Activated T-helper 1 cell treated with Interleukin-2 at 50 U/mL for 16 hours (primary cell): Measurements from ENCODE around the gene ZNF467.
A peak's percentile ranks its signal among the peaks of the same experiment; 100 is the strongest.

Experiments used
- DNase-seq: peaks from one replicate; pipeline ENCODE4 v3.0.0-alpha.2; 2020; ENCODE audit warnings: low read depth

ZNF467 gene

DNA sequence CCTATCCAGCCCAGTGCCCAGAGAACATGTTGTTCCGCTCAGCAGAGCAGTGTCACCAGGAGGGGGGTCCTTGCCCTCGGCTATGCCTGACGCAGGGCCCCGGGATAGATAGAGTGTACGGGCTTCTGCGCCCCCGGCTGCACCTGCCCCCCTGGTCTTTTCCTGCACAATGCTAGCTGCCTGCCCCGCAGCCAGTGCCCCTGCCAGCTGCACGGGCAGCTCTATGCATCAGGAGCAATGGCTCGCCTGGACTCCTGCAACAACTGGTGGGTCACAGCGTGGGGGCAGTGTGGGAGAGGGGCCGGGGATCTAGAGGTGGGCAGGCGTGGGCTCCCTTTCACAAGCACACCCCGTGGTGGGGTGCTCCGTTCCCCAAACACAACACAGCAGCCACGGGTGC lies 33.3 kb upstream of the ZNF467 start:
- no peak for DNase-seq

DNA sequence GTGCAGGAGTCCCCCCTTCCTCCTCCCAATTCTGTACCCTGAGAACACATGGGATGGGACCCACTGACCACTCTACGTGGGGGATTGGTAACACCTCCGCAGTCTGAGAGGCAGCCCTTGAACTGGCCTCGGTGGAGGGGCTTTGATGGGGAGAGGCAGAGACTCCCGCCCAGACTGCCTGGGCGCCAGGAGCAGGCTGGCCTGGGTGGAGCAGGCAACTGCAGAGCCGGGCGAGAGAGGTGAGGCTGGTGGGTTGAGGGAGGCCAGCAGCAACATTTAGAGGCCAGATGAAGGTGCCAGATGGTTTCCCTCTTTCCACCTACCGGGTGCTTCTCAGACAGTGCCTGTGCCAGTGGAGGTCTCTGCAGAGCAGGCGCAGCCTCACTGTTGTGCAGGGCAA lies 30.7 kb upstream of the ZNF467 start:
- no peak for DNase-seq

DNA sequence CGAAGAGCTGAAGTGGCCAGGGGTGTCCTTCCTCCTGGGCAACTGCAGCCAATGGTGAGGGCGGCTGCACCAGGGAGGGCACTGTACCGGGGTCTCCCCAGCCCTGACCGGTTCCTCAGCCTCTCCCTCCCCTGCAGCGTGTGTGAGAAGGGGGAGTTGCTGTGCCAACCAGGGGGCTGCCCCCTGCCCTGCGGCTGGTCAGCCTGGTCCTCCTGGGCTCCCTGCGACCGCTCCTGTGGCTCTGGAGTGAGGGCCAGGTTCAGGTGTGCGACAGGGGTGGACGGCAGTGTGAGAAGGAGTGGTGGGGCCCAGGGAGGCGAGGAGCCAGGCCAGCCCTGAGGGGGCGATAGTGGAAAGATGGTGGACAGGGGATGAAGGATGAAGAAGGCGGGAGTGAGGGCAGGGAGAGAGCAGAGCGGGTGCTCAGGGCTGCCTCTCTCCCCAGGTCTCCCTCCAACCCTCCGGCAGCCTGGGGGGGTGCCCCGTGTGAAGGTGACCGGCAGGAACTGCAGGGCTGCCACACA lies 30.2 kb upstream of the ZNF467 start:
- DNase-seq = no peak

DNA sequence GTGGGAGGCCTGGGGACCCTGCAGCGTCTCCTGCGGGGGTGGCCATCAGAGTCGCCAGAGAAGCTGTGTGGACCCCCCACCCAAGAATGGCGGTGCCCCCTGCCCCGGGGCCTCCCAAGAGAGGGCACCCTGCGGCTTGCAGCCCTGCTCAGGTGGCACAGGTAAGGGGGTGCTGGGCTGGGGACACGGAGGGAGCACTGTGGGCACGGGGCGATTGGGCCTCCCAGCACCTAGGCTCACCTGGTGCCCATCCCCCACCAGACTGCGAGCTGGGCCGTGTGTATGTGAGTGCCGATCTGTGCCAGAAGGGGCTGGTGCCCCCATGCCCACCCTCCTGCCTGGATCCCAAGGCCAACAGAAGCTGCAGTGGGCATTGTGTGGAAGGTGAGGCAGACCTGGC lies 29.6 kb upstream of the ZNF467 start:
- DNase-seq = no peak

DNA sequence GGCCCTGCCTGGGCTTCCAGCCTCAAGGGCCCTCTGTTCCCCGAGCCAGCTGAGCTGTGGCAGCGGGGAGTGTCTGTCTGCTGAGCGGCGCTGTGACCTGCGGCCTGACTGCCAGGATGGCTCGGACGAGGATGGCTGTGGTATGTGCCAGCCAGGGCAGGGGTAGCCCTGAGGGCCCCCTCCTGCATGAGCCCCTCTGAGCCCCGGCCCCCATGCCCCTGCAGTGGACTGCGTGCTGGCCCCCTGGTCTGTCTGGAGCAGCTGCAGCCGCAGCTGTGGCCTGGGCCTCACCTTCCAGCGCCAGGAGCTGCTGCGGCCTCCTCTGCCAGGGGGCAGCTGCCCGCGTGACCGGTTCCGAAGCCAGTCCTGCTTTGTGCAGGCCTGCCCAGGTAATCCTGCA lies 28.4 kb upstream of the ZNF467 start:
- no peak for DNase-seq

DNA sequence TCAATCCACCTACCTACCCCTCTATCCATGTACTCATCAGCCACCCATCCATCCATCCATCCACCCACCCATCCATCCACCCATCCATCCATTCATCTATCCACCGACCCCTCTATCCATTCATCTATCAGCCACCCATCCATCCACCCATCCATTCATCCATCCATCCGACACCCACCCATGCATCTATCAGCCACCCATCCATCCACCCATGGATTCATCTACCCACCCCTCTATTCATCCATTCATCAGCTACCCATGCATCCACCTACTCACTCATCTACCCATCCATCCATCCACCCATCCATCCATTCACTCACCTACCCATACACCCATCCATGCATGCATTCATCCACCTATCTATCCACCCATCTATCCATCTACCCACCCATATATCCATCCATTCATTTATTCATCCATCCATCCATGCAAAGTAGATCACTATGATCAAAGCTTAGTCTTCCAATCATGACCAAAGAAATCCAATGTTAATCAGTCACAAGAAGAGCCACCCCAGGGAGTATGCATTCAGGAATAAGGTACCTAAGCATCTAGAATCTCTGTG lies 27.7 kb upstream of the ZNF467 start:
- no peak for DNase-seq

DNA sequence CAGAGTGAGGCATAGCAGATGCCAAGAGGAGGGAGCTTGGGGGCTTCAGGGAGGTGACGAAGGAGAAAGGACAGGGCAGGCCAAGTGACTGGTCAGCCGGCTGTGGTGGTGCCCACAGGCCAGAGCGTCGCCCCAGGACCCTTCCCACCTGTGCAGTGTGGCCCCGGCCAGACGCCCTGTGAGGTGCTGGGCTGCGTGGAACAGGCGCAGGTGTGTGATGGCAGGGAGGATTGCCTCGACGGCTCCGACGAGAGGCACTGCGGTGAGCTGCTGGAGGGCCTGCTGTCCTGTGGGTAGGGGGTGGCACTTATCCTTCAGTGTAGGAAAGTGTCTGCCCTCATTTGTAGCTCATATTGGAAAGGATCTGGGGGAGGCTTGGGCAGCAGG lies 26.8 kb upstream of the ZNF467 start:
- DNase-seq = no peak

DNA sequence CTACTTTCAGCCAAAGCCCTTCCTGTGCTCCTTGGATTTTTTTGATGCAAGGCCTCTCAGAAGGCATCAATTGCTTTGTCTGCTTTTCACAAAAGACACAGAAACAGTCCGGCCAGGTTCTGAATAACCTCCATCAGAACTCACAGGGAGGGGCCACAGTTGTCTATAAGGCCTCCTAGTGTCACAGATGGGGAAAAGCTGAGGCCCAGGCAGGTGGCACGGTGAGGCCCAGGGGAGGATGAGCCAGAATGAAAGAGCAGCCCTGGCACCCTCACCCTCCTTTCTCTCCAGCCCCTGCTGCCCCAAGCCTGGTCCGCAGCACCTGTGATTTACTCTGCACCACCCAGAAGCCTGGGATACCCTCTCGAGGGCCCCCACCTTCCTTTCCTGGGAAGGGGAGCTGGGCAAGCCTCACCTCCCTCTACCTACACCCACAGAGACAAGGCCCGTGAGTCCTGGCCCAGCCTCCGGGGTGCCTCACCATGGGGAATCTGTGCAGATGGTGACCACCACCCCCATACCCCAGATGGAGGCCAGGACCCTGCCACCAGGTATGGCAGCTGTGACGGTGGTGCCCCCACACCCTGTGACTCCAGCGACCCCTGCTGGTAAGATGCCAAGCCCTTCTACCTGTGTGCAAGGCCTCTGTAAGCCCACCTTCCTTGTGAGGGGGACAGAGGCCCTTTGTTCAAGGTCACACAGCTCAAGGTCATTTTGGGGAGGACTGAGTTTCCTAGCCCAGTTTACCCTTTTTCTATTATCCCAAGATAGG lies 26.2 kb upstream of the ZNF467 start:
- DNase-seq = peak; percentile 43

DNA sequence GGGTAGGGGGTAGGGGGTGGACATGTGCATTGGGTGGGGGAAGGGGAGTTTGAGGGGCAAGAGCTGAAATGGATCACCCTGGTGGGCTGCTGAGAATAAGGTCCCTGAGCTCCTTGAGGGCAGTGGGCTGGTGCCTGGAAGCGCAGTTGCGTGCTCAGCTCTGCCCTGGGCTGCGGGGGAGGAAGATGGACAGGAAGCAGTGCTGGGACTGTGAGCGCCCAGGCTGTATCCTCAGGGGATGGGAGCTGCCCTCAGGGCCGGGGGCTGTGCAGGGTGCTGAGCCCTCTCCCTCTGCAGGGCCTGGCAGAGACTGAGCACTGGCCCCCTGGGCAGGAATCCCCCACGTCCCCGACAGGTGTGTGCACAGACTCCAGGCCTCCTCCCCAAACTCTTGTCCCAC lies 24.4 kb upstream of the ZNF467 start:
- no peak for DNase-seq

DNA sequence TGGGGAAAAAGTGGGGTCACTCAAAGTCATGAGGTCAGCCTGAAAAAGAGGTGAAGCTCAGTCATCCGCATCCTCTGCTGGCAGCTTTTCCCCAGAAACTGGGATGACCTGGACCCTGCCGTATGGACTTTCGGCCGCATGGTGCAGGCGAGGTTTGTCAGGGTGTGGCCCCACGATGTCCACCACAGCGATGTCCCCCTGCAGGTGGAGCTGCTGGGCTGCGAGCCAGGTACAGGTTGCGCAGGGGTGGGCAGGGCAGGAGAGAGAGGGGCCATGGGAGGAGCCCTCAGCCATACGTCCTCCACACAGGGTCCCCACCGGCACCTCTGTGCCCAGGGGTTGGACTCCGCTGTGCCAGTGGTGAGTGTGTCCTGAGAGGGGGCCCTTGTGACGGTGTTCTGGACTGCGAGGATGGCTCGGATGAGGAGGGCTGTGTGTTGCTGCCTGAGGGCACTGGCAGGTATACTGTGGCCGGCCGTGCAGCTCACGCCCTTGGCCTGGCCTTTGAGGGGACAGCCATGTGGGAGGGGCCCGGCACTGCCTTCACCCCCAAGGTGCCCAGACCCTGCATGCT lies 23.0 kb upstream of the ZNF467 start:
- DNase-seq = no peak

DNA sequence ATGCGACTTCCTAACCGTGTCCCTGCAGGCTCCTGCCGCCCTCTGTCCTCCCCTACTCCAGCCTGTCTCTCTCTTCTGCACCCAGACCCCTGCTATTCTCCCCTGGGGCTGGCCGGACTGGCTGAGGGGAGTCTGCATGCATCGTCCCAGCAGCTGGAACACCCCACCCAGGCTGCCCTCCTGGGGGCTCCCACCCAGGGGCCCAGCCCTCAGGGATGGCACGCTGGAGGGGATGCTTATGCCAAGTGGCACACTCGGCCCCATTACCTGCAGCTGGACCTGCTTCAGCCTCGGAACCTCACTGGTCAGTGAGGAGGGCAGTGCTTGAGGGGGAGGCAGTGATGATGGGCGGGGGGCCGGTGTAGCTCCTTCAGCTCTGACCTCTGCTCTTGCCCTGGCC lies 21.7 kb upstream of the ZNF467 start:
- no peak for DNase-seq

DNA sequence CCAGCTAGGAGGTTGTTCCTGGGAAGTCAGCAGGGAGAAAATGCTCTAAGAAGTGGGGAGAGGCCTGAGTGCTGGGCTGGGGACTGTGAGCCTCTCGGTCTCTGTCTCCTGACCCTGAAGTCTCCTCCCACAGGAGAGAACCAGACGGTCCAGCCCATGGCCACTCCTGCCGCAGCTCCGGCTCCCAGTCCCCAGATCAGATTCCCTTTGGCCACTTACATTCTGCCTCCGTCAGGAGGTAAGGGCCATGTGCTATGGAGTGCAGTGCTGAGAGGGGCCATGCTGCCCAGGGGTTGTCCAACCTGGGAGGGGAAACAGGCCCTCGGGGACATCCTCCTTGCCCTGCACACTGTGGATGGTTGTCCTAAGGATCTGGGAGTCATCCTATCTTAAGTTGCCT lies 21.3 kb upstream of the ZNF467 start:
- no peak for DNase-seq

DNA sequence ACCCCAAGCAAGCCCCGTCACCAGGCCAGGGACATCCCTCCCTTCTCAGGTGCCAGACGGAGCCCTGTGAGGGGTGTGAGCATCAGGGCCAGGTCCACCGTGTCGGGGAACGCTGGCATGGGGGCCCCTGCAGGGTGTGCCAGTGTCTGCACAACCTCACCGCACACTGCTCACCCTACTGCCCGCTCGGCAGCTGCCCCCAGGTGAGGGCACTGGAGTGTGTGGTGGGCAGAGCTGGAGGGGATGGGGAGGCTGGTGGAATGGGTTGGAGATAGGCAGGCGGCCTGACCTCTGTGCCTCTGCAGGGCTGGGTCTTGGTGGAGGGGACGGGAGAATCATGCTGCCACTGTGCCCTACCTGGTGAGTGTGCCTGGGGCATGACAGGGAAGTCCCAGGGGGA lies 19.9 kb upstream of the ZNF467 start:
- no peak for DNase-seq

DNA sequence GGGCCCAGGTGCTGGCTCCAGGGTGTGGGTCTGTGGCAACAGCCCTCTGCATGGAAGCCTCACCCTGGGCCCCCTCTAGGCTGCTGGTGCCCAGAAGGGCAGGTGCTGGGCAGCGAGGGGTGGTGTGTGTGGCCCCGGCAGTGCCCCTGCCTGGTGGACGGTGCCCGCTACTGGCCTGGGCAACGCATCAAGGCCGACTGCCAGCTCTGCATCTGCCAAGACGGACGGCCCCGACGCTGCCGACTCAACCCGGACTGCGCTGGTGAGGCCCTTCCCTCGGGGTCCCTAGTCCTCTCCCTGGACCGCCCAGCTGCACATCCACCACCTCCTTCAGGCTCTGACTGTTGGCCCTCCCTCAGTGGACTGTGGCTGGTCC lies 18.8 kb upstream of the ZNF467 start:
- no peak for DNase-seq

DNA sequence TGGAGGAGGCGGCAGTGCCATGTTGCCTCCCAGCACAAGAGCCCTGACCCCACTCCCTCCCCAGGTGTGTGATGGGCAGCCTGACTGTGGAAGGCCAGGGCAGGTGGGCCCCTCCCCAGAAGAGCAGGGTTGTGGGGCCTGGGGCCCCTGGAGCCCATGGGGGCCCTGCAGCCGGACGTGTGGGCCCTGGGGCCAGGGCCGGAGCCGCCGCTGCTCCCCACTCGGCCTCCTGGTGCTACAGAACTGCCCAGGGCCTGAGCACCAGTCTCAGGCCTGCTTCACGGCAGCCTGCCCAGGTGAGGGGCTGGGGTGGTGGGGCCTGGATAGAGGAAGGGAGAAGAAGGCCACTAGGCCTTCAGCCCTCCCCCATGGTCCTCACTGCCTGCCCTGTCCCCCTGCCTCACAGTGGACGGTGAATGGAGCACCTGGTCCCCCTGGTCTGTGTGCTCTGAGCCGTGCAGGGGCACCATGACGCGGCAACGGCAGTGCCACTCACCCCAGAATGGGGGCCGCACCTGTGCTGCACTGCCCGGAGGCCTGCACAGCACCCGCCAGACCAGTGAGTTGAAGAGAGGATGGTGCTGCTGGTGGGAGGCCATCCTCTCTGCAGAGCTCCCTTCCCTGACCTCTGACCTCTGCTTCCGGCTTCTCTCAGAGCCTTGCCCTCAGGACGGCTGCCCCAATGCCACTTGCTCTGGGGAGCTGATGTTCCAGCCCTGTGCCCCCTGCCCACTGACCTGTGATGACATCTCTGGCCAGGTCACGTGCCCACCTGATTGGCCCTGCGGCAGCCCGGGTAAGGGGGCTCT lies 18.2 kb upstream of the ZNF467 start:
- DNase-seq = no peak

DNA sequence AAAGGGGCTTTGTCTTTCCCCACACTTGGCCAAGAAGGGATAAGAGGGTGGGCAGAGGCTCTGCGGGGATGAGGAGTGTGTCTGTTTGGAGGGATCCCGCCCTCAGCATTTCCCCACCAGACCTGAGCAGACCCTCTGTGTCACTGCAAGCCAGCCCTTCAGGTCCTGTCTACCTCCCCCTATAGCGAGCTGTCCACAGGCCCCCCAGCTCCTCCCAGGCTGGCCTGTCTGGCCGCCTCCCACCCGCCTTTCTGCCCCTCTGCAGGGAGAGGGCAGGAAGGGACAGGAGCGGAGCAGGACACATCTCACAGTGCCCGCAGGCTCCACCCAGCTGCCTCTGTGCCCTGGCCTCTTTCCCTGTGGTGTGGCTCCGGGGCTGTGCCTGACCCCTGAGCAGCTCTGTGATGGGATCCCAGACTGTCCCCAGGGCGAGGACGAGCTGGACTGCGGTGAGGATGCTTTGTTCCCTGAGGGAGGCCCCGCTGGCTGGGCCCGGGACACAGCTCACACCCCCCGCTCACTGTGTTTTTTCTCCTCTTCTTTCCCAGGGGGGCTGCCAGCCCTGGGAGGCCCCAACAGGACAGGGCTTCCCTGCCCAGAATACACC lies 17.5 kb upstream of the ZNF467 start:
- DNase-seq = no peak

DNA sequence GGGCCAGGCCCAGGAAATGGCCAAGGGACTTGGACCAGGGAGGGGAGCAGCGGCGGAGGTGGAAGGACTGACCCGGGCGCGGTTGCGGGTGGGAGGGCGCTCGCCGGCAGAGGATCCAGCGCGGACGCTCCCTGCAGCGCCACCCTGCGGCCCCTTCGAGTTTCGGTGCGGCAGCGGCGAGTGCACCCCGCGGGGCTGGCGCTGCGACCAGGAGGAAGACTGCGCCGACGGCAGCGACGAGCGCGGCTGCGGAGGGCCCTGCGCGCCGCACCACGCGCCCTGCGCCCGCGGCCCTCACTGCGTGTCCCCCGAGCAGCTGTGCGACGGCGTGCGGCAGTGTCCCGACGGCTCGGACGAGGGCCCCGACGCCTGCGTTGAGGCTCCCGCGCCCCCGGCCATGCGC lies 16.8 kb upstream of the ZNF467 start:
- no peak for DNase-seq

DNA sequence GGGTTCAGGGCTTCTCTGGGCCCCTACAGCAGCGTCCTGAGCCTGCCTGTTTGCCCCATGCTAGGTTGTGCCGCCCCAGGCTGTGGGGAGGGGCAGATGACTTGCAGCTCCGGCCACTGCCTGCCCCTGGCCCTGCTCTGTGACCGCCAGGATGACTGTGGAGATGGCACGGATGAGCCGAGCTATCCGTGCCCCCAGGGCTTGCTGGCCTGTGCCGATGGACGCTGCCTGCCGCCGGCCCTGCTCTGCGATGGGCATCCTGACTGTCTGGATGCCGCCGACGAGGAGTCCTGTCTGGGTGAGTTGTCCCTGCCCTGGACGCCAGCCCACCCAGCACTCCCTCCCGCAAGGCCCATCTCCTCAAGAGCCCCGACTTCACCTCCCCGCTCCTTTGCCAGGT lies 15.7 kb upstream of the ZNF467 start:
- DNase-seq = no peak

DNA sequence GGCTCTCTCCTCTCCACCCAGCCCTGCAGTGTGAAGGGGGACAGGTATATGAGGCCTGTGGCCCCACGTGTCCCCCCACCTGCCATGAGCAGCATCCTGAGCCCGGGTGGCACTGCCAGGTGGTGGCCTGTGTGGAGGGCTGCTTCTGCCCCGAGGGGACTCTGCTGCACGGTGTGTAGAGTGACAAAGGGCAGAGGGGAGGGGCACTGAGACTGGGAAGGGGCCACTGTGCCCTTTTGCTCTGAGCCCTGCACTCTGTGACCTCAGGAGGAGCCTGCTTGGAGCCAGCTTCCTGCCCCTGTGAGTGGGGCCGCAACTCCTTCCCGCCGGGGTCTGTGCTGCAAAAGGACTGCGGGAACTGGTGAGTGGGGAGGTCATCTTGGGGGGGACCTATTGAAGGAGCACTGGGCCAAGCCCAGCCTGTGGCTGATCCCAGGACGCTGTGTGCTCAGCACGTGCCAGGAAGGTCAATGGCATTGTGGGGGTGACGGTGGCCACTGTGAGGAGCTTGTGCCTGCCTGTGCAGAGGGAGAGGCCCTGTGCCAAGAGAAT lies 15.0 kb upstream of the ZNF467 start:
- DNase-seq = no peak

DNA sequence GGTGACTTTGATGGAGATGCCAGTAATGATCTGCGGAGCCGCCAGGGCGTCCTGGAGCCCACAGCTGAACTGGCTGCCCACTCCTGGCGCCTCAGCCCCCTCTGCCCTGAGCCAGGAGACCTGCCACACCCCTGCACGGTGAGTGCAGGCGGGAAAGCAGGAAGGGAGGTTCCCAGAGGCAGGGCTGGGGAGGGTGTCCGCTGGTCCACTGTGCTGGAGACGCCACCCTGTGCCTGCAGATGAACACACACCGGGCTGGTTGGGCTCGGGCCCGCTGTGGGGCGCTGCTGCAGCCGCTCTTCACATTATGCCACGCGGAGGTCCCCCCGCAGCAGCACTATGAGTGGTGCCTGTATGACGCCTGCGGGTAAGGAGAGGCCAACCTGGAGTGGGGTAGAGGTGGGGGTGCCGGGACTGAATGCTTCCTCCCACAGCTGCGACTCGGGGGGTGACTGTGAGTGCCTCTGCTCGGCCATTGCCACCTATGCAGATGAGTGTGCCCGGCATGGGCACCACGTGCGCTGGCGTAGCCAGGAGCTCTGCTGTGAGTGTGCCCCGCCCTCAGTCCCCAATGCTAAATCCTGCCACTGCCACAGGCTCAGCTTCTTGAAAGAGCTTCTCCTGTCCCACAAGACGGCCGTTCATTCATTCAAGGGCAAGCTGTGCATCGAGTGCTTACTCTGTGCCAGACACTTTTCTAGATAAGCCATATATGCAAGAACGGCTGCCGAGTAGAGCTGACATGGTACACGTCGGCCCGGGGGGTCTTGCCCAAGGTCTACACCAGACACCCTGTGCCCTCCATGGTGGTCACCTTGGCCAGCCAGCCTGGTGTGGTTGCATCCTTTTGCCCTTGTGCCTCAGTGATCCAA lies 14.3 kb upstream of the ZNF467 start:
- no peak for DNase-seq

DNA sequence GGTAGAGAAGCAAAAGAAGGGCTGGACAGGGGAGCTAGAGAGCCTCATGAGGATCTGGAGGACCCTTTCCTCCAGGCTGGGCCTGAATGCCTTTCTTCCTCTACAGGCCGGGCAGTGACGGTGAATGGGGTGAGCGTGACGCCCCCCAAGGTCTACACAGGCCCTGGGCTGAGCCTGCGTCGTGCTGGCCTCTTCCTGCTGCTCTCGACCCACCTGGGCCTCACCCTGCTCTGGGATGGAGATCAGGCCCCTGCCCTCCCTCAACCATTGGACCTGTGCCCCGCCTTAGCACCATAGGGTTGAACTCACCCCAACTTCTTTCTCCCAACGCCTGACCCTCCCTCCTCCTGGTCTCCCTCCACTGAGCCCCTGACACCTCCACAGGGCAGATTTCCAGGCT lies 12.6 kb upstream of the ZNF467 start:
- DNase-seq = no peak
